ENCODE measurements around the gene MYT1.
A peak's percentile ranks its signal among the peaks of the same experiment; 100 is the strongest.

Gene MYT1

GRCh38 chr20:64253443-64253842, 89.2 kb downstream of the MYT1 start:
- no peak for DNase-seq

- no peak for DNase-seq
Observed at GRCh38 chr20:64254156-64254555, 89.9 kb downstream of the MYT1 start.

- DNase-seq = no peak
Observed at GRCh38 chr20:64254571-64255360, 90.5 kb downstream of the MYT1 start.

GRCh38 chr20:64255361-64256281, 91.4 kb downstream of the MYT1 start, which contains the start of gene PCMTD2:
TSS of gene PCMTD2 (plus strand) at chr20:64255748. CDS start at chr20:64259966, 4,218 bp downstream.
- peak; percentile 79 for DNase-seq

GRCh38 chr20:64256282-64256935, 92.2 kb downstream of the MYT1 start:
- DNase-seq = no peak

- no peak for DNase-seq
Observed at GRCh38 chr20:64257107-64257757, 93.0 kb downstream of the MYT1 start.

- no peak for DNase-seq
Observed at GRCh38 chr20:64258071-64258823, 94.0 kb downstream of the MYT1 start.

GRCh38 chr20:64260239-64260638, 96.0 kb downstream of the MYT1 start:
- no peak for DNase-seq

- no peak for DNase-seq
Observed at GRCh38 chr20:64261138-64261537, 96.9 kb downstream of the MYT1 start.

- DNase-seq = no peak
Observed at GRCh38 chr20:64264091-64264490, 99.8 kb downstream of the MYT1 start.

GRCh38 chr20:64265201-64265600, 100.9 kb downstream of the MYT1 start:
- DNase-seq = no peak

- DNase-seq = no peak
Observed at GRCh38 chr20:64266988-64267387, 102.7 kb downstream of the MYT1 start.

- no peak for DNase-seq
Observed at GRCh38 chr20:64268174-64268573, 103.9 kb downstream of the MYT1 start.

GRCh38 chr20:64269604-64270411, 105.6 kb downstream of the MYT1 start:
- DNase-seq = no peak

- DNase-seq = no peak
Observed at GRCh38 chr20:64271636-64272035, 107.4 kb downstream of the MYT1 start.

- no peak for DNase-seq
Observed at GRCh38 chr20:64273109-64273508, 108.9 kb downstream of the MYT1 start.

GRCh38 chr20:64276817-64277216, 112.6 kb downstream of the MYT1 start:
- DNase-seq = no peak

- DNase-seq = no peak
Observed at GRCh38 chr20:64277571-64278316, 113.5 kb downstream of the MYT1 start.

- DNase-seq = no peak
Observed at GRCh38 chr20:64278317-64278681, 114.0 kb downstream of the MYT1 start.

GRCh38 chr20:64279826-64280459, 115.7 kb downstream of the MYT1 start:
- DNase-seq = no peak
